Loucy (cell line): ENCODE measurements around the gene MAP7D1.

Source experiments
- H2AFZ ChIP-seq: fragments of 200-600 bp; sonication (generic); 2 replicates; pipeline ENCODE4 v1.6.0; 2016; ENCODE audit warnings: antibody characterized with exemption, mild to moderate bottlenecking, low read length, moderate library complexity
- H3F3A ChIP-seq: fragments of 200-600 bp; 2 replicates; pipeline ENCODE4 v1.6.0; 2016; ENCODE audit warnings: antibody characterized with exemption, low read depth, mild to moderate bottlenecking
- H3K27me3 ChIP-seq: fragments of 200-600 bp; sonication (generic); 2 replicates; pipeline ENCODE4 v1.6.1; 2014; ENCODE audit warnings: low read length, mild to moderate bottlenecking; ENCODE audit not compliant: insufficient read depth, poor library complexity, severe bottlenecking
- H3K36me3 ChIP-seq: fragments of 200-600 bp; sonication (generic); 2 replicates; pipeline ENCODE4 v1.6.1; 2016; ENCODE audit warnings: low read length; ENCODE audit not compliant: insufficient read depth
- H3K4me1 ChIP-seq: fragments of 200-600 bp; sonication (generic); 2 replicates; pipeline ENCODE4 v1.5.1; 2014; ENCODE audit warnings: low read length, mild to moderate bottlenecking; ENCODE audit not compliant: insufficient read depth, poor library complexity, severe bottlenecking
- H3K4me2 ChIP-seq: fragments of 200-600 bp; sonication (generic); 2 replicates; pipeline ENCODE4 v1.6.0; 2014; ENCODE audit warnings: antibody characterized with exemption, low read length, low read depth, mild to moderate bottlenecking; ENCODE audit not compliant: poor library complexity, severe bottlenecking
- H3K4me3 ChIP-seq: fragments of 200-600 bp; sonication (generic); 2 replicates; pipeline ENCODE4 v1.5.1; 2014; ENCODE audit warnings: low read length, mild to moderate bottlenecking, mixed read lengths; ENCODE audit not compliant: poor library complexity, severe bottlenecking
- H3K79me2 ChIP-seq: fragments of 200-600 bp; sonication (generic); 2 replicates; pipeline ENCODE4 v1.6.1; 2014; ENCODE audit warnings: low read length; ENCODE audit not compliant: insufficient read depth
- H3K9ac ChIP-seq: fragments of 200-600 bp; sonication (generic); 2 replicates; pipeline ENCODE4 v1.6.0; 2014; ENCODE audit warnings: mild to moderate bottlenecking, low read depth, low read length, moderate library complexity; ENCODE audit not compliant: poor library complexity, severe bottlenecking
- H3K9me2 ChIP-seq: fragments of 200-600 bp; sonication (generic); replicated peaks from 2 replicates; pipeline ENCODE4 v1.6.1; 2016; ENCODE audit warnings: low read depth, low read length, mixed read lengths
- H3K9me3 ChIP-seq: fragments of 200-600 bp; sonication (generic); 2 replicates; pipeline ENCODE4 v1.6.1; 2014; ENCODE audit warnings: mild to moderate bottlenecking, antibody characterized with exemption, low read length, low read depth; ENCODE audit not compliant: insufficient read depth
- H4K20me1 ChIP-seq: fragments of 200-600 bp; sonication (generic); 2 replicates; pipeline ENCODE4 v1.6.0; 2014; ENCODE audit warnings: antibody characterized with exemption, low read length, mild to moderate bottlenecking; ENCODE audit not compliant: insufficient read depth, poor library complexity, severe bottlenecking
- CTCF ChIP-seq: fragments of 200-600 bp; sonication (generic); conservative IDR thresholded peaks from 2 replicates; pipeline ENCODE4 v1.5.1; 2014; ENCODE audit warnings: mild to moderate bottlenecking, antibody characterized with exemption, low read length
- EZH2phosphoT487 ChIP-seq: fragments of 200-600 bp; IDR thresholded peaks from 2 replicates; pipeline ENCODE4 v1.6.1; 2018; ENCODE audit warnings: antibody characterized with exemption, mild to moderate bottlenecking, moderate library complexity, borderline replicate concordance

MAP7D1 gene

GRCh38 chr1:36136535-36136934 is 19.4 kb upstream of the MAP7D1 start:
- Histone ChIP-seq H3K4me1 (no peaks in the 10 kb centered on the region), H3K4me3 (no peak overlapping the region), H2AFZ (no peak overlapping the region), H3F3A (no peaks in the 10 kb centered on the region), H3K36me3 (peaks cover 27% of the 10 kb centered on the region; the same call in 1 of the 2 replicates), H4K20me1 (no peaks in the 10 kb centered on the region), H3K4me2 (no peak overlapping the region), H3K79me2 (peaks cover 4% of the 10 kb centered on the region; the same call in 1 of the 2 replicates), H3K9me2 (no peaks in the 10 kb centered on the region), H3K27me3 (no peaks in the 10 kb centered on the region), H3K9ac (no peak overlapping the region), H3K9me3 (no peaks in the 10 kb centered on the region)
- TF ChIP-seq CTCF: no peak
- no peak for TF ChIP-seq EZH2phosphoT487

- no peak overlapping the region for H2AFZ ChIP-seq
- no peaks in the 10 kb centered on the region for H3K9me3 ChIP-seq
- no peaks in the 10 kb centered on the region for H4K20me1 ChIP-seq
- peaks cover 3% of the 10 kb centered on the region for H3K4me1 ChIP-seq
- peaks cover 27% of the 10 kb centered on the region; the same call in 1 of the 2 replicates for H3K36me3 ChIP-seq
- H3K9me2 ChIP-seq: no peaks in the 10 kb centered on the region
- peaks cover 6% of the 10 kb centered on the region for H3K79me2 ChIP-seq
- no peak overlapping the region for H3K4me2 ChIP-seq
- no peak overlapping the region for H3K9ac ChIP-seq
- no peak for TF ChIP-seq EZH2phosphoT487
- TF ChIP-seq CTCF: no peak
- H3K27me3 ChIP-seq: no peaks in the 10 kb centered on the region
- no peak overlapping the region for H3K4me3 ChIP-seq
- no peaks in the 10 kb centered on the region for H3F3A ChIP-seq
These were observed 18.7 kb upstream of the MAP7D1 start for GRCh38 chr1:36137226-36137625.

- no peaks in the 10 kb centered on the region for H3K9me3 ChIP-seq
- no peak overlapping the region for H3K4me2 ChIP-seq
- no peaks in the 10 kb centered on the region for H3K27me3 ChIP-seq
- H3K9me2 ChIP-seq: no peaks in the 10 kb centered on the region
- TF ChIP-seq EZH2phosphoT487: no peak
- TF ChIP-seq CTCF: no peak
- peaks cover 27% of the 10 kb centered on the region; the same call in 1 of the 2 replicates for H3K36me3 ChIP-seq
- peaks cover 5% of the 10 kb centered on the region for H3K4me1 ChIP-seq
- no peaks in the 10 kb centered on the region for H4K20me1 ChIP-seq
- no peak overlapping the region for H2AFZ ChIP-seq
- no peak overlapping the region for H3K4me3 ChIP-seq
- H3K79me2 ChIP-seq: peaks cover 9% of the 10 kb centered on the region
- H3K9ac ChIP-seq: no peak overlapping the region
- no peaks in the 10 kb centered on the region for H3F3A ChIP-seq
These were observed 18.2 kb upstream of the MAP7D1 start for GRCh38 chr1:36137776-36138175.
